Glomerular visceral epithelial cell (primary cell): ENCODE data around the gene LAG3.

ENCODE experiments used
- DNase-seq: peaks from one replicate; pipeline ENCODE4 v3.0.0-alpha.2; 2016; ENCODE audit errors: extremely low spot score

Gene LAG3

GRCh38 chr12:6823182-6824084, 51.1 kb downstream of the LAG3 start:
- DNase-seq = no peak

GRCh38 chr12:6824085-6824775, 51.9 kb downstream of the LAG3 start:
- DNase-seq = no peak

DNA sequence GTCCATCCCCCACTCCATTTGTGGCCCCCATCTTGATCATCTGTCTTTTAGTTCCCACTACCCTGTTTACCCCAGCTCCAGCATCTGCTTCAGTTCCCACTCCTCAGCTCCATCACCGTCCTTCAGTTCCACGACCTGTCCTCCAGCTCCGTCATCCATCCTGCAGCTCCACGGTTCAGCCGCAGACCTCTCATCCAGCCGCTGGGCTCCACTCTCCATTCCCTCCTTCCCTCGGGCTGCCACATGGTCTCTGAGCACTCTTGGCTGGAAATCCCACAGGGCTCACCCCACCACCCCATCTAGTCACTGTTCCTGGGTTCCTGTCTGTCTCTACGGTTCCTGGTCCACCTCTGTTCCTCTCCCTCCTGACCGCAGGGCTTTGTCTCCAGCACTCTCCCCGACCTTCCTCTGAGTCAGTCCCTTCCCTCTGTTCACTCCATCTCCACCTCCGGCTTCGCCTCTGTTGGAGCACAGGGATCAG, 52.6 kb downstream of the LAG3 start:
- peak; percentile 42 for DNase-seq

GRCh38 chr12:6825398-6826124, 53.2 kb downstream of the LAG3 start:
- peak; percentile 85 for DNase-seq

DNA sequence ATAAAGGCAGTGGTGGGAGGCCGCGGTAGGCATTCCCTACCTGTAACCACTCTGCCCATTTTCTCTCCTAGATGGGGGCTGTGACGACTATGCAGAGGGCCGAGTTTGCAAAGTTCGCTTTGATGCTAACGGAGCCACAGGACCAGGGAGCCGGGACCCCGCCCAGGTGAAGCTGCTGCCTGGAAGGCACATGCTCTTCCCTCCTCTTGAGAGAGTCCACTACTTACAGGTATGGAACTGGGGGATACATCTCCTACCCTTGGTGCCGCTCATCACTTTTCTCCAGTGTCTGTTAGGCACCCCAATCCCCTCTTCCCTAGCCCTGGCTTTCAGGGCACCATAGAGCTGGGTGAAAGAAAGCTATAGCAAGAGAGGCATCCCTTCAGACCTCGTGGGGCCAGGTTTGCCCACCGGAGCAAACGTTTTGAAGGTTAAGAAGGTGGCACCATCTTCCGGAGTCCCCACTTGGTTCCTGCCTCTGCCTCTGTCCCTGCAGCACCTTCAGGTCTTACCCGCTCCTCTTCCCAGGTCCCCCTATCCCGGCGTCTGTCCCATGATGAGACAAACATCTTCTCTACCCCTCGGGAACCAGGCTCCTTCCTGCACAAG, 53.9 kb downstream of the LAG3 start:
- no peak for DNase-seq

- no peak for DNase-seq
Measured at GRCh38 chr12:6826734-6827436, 54.6 kb downstream of the LAG3 start.

- DNase-seq = peak; percentile 69
Measured at GRCh38 chr12:6827437-6827911, 55.2 kb downstream of the LAG3 start.
